ENCODE data around the gene SLC16A10. TPM values are rescaled to one million over a fixed set of nuclear protein-coding genes. Genes with fewer than 3 reads are reported as not detected.

Gene SLC16A10
- total RNA-seq, 1 donor from 2014 or later: 4.1 TPM

DNA sequence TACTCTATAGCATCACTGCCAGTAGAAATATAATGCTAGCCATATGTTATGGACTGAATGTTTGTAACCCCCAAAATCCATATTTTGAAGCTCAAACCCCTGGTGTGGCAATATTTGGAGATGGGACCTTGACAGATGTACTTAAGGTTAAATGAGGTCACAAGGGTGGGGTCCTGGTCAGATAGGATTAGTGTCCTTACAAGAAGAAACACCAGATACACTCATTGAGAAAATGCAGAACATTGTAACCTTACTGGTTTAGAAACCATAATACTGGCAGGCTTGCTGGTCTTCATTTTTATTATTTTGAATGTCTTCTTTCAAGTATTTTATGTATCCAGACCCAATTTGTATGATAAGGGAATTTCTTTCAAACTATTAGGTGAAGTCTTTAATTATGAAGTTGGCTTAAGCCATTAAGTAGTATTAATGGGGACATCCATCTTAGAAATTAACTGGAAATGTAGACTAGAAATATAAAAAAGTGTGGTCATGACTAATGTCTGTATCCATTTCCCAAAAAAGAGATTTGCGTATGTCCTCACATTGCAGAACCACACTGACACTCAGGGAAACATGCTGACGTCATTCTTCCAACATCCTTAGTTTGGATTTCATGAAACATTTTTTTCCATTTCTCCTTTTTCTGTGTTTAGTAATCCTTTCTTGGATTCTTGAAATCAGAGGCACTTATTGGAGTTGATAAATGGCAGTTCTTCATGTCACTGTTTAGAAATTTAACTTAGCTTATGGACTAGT lies 32.4 kb downstream of the SLC16A10 start:
- DNase-seq: no peak
- TF ChIP-seq, protein P1, sequence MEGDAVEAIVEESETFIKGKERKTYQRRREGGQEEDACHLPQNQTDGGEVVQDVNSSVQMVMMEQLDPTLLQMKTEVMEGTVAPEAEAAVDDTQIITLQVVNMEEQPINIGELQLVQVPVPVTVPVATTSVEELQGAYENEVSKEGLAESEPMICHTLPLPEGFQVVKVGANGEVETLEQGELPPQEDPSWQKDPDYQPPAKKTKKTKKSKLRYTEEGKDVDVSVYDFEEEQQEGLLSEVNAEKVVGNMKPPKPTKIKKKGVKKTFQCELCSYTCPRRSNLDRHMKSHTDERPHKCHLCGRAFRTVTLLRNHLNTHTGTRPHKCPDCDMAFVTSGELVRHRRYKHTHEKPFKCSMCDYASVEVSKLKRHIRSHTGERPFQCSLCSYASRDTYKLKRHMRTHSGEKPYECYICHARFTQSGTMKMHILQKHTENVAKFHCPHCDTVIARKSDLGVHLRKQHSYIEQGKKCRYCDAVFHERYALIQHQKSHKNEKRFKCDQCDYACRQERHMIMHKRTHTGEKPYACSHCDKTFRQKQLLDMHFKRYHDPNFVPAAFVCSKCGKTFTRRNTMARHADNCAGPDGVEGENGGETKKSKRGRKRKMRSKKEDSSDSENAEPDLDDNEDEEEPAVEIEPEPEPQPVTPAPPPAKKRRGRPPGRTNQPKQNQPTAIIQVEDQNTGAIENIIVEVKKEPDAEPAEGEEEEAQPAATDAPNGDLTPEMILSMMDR (IDR thresholded peaks at IDR 0.05; ENCODE audit: partially characterized antibody, unreplicated experiment): no peak
- Mint-ChIP-seq H3K36me3 (ENCODE audit: unreplicated experiment) (no peaks in the 10 kb centered on the region), H3K9me3 (ENCODE audit: unreplicated experiment) (no peaks in the 10 kb centered on the region), H3K27me3 (ENCODE audit: unreplicated experiment) (no peaks in the 10 kb centered on the region), H3K27ac (ENCODE audit: unreplicated experiment) (no peak overlapping the region), H3K4me1 (ENCODE audit: low read depth, unreplicated experiment) (no peaks in the 10 kb centered on the region), H3K4me3 (ENCODE audit: unreplicated experiment) (no peak overlapping the region)

DNA sequence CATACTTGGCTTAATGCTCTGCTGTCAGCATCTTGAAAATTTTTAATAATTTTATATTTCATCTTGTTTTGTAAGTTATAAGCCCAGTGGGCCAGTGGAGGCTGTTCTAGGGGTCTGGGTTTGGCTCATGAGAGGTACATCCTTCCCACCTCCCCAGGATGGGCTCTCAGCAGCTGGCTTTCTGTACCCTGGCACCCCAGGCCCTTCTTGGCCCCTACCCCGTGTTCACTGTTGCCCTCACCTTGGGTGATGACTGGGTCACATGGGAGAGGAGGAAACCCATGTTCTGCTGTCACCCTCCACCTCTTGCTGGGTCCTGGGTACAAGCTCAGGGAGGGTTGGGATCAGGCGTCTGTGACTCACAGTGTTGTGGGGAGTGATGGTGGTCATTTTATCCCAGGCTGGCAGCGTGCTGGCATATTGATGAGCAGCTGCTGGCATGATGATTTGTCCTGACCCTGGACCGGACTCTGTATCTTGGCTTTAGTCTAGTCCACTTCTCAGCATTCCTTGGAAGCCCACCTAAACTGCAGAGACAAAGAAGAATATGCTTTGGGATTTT lies 34.6 kb downstream of the SLC16A10 start:
- Mint-ChIP-seq H3K36me3 (ENCODE audit: unreplicated experiment) (no peaks in the 10 kb centered on the region), H3K27ac (ENCODE audit: unreplicated experiment) (no peak overlapping the region), H3K4me3 (ENCODE audit: unreplicated experiment) (no peak overlapping the region), H3K4me1 (ENCODE audit: low read depth, unreplicated experiment) (no peaks in the 10 kb centered on the region), H3K27me3 (ENCODE audit: unreplicated experiment) (no peaks in the 10 kb centered on the region), H3K9me3 (ENCODE audit: unreplicated experiment) (no peaks in the 10 kb centered on the region)
- DNase-seq: no peak
- TF ChIP-seq, protein P1 (IDR thresholded peaks at IDR 0.05; ENCODE audit: partially characterized antibody, unreplicated experiment): no peak

DNA sequence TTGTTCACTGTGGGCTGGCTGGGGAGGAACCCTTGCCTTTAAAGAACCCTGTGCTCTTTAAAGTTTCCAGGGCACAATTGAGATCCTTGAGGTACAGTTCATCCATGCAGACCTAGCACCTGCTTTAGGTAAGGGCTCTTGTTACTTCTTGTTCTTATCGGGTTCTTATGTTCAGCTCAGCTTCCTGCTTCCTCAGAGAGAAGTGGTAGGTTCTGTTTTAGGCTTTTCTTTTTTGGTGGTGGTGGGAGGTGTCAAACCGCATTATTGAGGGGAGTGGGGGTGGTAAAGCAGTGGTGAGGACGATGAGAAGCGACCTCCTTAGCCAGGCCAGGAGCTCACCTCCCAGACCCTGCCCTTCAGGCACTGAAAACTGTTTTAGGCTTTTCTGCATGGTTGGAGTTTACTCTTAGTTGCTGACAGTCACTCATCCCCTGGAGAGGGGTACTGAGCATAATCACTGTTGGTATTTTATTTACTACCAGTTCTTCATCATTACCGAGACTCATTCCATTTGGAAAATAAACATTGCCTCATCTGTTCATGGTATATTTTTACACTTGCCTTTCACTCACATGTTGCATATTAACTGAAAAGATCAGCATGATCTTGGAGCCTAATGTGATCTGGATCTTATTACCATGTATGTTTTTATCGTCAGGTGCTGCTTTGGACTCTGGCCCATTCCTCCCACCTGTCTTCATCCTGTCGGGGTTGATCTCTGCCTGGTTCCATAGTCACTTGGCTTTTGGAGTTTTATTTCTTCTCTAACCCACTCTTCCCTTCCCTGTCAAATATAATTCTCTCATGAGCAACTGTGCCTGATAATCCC lies 35.4 kb downstream of the SLC16A10 start:
- Mint-ChIP-seq H3K4me1 (ENCODE audit: low read depth, unreplicated experiment) (no peaks in the 10 kb centered on the region), H3K27ac (ENCODE audit: unreplicated experiment) (no peak overlapping the region), H3K9me3 (ENCODE audit: unreplicated experiment) (no peaks in the 10 kb centered on the region), H3K4me3 (ENCODE audit: unreplicated experiment) (no peak overlapping the region), H3K36me3 (ENCODE audit: unreplicated experiment) (no peaks in the 10 kb centered on the region), H3K27me3 (ENCODE audit: unreplicated experiment) (no peaks in the 10 kb centered on the region)
- no peak for DNase-seq
- TF ChIP-seq, protein P1 (IDR thresholded peaks at IDR 0.05; ENCODE audit: partially characterized antibody, unreplicated experiment): no peak

DNA sequence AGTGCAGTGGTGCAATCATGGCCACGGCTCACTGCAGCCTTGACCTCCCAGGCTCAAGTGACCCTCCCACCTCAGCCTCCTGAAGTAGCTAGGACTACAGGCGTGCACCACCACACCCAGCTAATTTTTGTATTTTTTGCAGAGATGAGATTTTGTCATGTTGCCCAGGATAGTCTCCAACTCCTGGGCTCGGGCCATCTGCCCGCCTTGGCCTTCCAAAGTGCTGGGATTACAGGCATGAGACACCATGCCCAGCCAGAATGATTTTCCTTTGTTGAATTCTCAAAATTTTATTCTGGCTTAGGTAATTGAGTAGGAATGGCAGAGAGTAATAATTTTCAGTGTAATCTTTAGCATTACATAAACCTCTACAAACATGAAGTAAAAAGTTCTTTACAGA lies 37.1 kb downstream of the SLC16A10 start:
- H3K4me1 Mint-ChIP-seq (ENCODE audit: low read depth, unreplicated experiment): peaks cover 6% of the 10 kb centered on the region
- DNase-seq: no peak
- no peaks in the 10 kb centered on the region for H3K27me3 Mint-ChIP-seq (ENCODE audit: unreplicated experiment)
- TF ChIP-seq, protein P1 (IDR thresholded peaks at IDR 0.05; ENCODE audit: partially characterized antibody, unreplicated experiment): no peak
- no peaks in the 10 kb centered on the region for H3K36me3 Mint-ChIP-seq (ENCODE audit: unreplicated experiment)
- no peak overlapping the region for H3K4me3 Mint-ChIP-seq (ENCODE audit: unreplicated experiment)
- H3K9me3 Mint-ChIP-seq (ENCODE audit: unreplicated experiment): no peaks in the 10 kb centered on the region
- H3K27ac Mint-ChIP-seq (ENCODE audit: unreplicated experiment): no peak overlapping the region
